Globus pallidus (tissue), 1 donor: ENCODE data around the gene PTGDS.

Source experiments
- DNase-seq: peaks from one replicate; pipeline ENCODE4 v3.0.0-alpha.2; 2015; ENCODE audit warnings: low spot score

Gene PTGDS

DNA sequence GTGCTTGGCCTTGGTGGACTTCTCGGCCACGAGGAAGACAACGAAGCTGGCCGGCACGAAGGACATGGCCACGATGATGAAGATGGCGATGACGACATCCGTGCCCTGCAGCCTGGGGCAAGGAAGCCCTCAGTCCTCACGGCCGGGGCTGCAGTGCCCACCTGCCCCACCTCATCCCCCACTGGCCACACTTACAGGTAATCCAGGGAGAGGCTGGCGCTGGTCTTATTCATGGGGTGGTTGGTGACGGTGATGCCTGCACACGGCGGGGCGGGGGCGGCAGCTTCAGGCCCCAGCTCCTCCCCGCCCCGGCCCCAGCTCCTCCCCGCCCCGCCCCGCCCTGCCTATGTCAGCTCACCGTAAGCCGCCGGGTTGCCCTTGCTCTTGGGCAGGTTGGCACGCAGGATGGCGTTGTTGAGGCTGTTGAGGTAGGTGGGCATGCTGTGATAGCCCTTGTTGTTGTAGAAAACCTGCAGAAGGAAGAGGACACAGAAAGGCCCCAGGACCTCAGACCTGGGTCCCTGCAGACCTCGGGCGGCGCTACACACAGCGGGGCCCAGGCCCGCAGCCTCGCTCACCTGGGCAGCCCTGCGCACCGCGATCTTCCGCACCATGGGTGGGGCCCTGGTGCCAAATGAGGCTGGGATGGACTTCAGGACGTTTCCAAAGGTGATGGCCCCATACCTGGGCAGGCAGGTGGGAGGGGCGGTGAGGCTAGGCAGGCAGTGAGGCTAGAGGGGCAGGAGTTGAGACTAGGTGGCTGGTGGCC is 34.8 kb downstream of the PTGDS start:
- DNase-seq: no peak

DNA sequence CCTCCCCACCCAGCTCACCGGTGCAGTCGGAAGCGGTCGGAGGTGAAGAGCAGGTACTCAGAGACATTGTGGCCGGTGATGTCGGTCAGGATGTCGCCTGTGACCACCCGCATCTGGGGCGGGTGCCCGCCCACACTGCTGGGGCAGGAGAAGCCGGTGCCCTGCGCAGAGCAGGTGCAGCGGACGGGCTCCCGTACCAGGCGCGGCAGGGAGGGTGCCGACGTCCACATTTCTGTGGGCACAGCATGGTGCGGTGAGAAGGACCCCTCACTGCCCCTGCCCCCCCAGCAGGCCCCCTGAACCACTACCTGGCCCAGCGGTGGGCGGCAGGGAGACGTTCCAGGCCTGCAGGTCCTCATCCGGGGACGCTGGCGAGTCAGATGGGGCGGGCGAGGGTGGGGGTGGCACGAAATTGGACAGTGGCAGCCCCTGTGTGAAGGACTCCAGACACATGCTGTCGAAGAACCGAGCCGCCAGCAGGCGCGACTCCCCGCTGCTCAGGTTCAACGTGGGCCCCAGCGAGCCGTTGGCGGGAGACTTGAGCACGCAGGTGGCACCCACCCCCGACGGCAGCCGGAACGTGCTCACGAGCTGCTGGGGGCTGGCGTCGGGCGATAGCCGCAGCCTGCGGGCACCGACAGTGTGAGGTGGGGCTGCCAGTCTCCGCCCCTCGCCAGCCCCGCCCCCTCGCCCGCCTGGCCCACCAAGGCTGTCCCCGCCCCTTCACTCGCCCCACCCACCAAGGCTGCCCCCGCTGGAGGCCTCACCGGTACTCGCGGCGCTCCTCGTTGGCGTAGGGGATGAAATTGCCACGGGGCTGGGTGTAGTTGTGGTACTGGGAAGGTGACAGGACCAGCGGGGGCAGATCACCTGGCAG is 35.6 kb downstream of the PTGDS start:
- DNase-seq: no peak

DNA sequence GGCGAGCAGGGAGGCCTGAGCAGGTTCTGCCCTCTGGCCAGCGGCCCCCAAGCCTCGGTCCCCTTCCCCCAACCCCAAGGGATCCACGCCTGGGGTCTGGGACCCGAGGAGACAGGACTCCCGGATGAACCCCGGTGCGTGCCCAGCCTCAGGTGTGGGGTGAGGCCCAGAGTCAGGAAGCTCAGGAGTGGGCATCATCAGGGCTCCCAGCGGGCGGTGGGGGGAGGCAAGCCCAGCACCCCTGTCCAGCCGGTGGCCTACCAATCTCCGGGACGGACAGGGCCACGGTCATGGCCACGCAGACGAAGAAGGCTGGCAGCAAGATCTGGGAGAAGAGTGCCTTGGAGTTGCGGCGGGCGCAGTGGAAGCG is 36.3 kb downstream of the PTGDS start:
- DNase-seq: no peak

DNA sequence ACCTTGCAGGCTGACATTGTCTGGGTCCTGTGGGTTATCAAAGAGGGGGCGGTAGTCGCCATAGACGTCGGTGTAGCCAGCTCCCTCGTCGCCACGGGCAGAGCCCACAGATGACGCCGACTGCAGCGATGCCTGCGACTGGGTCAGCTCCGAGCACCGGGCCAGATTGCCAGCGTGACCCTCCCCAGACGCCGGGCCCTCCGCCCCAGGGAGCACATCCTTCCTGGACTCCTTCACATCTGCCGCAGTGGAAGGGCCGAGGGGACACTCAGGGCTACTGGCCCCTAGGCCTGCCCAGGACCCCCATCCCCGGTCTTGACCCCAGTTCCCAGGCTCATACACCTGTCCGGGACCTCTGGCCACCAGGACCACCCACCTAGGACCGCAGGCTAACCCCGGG is 36.9 kb downstream of the PTGDS start:
- no peak for DNase-seq

DNA sequence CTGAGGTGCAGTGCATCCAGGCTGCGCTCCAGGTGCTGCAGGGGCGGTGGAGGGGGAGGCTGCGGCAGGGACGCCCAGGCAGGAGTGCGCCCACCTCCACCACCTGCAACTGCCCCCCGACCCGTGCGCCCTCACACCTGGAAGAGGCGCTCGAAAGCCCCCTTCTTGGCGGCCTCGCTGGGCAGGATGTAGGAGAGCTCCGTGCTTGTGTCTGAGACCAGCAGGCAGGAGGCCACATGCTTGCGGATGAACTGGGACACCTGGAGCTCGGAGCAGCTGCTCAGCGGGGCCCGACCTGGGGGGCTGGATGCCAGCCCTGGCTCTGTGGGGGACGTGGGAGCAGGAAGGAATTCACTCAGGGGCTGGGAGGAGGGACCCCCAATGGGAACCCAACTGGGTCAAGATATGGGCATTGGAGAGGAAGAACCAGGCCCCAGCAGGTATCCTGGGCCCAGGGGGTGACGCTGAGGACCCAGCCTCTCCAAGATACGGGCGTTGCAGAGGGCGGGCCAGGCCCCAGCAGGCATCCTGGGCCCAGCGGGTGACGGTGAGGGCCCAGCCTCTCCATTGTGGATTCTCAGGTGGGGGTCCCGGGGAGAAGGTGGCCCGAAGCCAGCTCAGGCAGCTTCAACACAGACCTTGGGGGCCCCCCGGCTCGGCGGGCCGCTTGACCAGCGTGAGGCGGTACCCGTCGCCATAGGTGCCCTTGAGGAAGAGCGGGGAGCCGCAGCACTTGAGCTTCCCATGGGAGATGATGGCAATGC is 37.7 kb downstream of the PTGDS start:
- no peak for DNase-seq

DNA sequence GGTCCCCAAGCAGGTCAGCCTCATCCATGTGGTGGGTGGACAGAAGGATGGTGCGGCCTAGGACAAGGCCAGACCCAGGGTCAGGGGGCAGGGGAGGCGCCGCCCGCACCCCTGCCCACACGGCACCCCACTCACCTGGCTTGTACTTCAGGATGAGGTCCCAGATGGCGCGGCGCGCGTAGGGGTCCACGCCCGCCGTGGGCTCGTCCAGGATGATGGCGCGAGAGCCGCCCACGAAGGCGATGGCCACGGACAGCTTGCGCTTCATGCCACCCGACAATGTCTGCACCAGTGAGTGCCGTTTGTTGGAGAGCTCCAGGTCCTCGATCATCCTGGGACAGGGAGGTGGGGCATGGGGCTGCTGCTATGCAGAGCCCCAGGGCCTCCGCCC is 38.2 kb downstream of the PTGDS start:
- DNase-seq: no peak

DNA sequence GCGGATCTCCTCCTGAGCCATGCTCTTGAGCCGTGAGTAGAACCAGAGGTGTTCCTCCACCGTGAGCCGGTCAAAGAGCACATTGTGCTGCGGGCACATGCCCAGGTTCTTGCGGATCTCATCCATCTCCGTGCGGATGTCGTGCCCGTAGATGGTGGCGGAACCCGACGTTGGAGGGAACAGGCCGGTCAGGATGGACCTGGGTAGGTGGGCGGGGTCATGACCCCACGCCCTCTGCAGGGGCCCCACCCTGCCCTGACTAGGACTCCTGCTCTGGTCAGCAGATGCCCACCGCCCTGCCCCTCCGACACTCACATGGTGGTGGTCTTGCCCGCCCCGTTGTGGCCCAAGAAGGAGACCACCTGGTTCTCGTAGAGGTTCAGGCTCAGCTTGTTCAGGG is 38.7 kb downstream of the PTGDS start:
- DNase-seq: no peak

DNA sequence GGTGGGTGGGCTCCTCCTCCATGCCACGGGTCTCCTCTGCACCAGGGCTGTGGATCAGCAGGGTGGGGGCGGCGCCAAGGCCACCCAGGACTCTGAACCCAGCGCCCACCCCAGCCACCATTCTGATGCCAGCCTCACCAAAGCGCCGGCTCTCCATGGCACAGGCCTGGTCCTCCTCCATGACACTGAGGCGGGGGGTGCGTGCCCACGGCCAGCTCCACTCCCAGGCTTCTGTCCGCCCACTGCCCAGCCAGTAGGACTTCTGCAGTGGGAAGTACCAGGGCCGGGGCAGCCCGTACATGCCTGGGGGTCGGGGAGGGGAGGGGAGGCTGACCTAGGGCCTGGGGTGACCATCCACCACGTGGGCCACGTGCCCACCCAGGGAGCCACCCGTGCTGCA is 39.1 kb downstream of the PTGDS start:
- DNase-seq: no peak

DNA sequence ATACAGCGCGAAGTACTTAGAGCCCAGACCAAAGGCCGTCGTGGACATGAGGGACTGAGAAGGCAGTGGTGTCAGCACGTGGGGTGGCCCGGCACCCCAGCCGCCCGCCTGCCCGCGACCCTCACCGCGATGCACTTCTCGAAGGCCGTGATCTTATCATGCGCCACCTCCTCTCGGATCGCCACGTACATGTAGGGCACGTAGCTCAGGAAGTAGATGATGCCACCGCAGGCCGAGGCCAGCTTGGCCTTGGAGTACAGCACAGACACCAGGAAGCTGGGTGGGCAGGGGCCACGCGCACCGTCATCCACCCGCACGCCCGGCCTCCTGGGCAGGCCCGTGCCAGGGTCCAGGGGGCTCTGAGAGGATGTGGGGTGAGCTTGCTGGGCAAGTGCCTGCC is 39.8 kb downstream of the PTGDS start:
- no peak for DNase-seq

DNA sequence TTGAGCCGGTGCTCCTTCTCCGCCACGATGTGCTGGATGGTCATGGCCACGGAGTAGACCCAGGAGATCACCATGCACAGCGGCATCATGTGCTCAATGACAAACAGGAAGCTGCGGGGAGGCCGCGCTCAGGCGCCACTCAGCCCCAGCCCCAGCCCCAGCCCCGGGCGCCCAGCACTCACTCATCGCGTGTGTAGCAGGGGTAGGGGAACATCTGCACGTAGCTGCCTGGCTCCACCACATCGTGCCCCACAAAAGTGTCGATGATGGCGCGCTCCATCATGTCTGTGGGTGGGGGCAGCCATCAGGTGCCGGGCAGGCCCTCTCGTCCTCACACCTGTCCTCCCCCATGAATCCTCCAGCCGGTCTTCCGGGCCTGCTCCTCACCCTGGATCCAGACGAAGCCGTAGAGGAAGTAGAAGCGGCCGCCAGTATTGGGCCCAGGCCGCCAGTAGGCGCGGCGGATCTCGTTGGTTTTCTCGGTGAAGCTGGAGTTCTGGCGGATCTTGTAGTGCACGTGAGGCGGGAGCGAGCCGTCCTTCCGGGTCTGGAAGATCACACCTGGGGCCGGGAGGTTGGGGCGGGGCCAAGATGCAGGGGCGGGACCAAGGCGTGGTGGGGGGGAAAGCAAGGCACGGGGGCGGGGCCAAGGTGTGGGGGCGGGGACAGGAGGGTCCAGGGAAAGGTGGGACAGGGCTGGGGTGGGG is 40.6 kb downstream of the PTGDS start:
- no peak for DNase-seq

DNA sequence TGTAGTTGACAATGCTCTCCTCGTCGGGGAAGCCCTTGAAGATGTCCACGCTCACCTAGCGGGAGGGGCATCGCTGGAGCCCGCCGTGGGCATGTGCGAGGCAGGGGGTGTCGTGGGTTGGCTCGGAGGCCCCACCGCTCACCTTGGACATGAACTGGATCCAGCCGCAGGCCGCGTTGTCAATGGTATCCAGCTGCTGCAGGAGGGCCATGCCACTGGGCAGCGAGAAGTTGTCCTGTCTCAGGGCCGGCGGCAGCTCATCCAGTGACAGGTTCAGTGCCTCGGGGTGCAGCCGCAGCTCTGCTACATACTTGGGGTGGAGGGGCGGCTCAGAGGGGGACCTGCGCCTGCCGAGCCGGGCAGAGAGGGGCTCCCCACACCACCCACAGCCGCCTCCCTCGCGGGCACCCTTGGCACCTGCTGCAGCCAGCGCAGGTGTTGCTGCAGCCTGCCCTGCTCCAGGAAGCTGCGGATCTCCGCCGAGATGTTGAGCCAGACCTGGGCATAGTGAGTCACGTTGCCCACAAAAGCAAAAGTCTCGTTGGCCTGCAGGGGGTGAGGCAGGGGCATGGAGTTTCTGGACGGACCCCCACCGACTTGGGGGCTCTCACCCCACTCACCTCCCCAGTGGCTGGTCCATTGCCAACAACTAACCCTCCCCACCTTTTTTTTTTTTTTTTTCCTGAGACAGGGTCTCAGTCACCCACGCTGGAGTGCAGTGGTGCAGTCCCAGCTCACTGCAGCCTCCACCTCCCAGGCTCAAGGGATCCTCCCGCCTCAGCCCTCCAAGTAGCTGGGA is 41.7 kb downstream of the PTGDS start:
- DNase-seq: no peak

DNA sequence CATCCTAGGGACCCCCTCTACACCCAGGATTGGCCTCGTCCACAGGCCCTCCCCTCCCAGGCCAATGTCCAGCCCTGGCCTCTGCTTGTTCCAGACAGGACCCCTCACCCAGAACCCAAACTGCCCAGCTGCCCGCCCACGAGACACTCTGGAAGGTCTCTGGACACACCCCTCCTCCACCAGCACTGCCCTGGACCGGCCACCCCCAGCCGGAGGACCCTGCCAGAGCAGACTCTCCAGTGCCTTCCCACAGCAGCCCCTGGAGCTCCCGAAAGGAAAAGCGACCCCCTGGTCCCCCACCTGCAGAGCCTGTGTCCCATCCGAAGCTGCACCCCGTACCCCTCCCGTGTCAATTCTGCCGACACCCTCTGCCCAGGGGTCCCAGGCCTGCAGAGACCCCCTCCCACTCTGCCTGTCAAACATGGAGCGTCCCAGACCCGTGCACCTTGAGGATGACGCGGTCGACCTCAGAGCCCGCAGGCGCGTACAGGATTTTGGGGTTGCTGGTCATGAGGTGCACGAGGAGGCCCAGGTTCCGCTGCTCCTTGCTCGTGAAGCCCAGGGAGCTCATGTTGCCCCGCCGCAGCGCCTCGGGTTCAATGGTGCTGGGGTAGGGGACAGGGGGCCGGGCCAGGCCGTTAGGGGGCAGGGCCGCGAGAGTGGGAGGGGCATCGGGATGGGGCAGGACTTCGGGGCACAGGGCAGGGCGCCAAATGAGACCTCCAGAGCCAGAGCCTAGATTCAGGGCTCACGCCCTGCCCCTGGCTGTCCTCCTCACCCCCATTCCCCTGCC is 42.8 kb downstream of the PTGDS start:
- no peak for DNase-seq

DNA sequence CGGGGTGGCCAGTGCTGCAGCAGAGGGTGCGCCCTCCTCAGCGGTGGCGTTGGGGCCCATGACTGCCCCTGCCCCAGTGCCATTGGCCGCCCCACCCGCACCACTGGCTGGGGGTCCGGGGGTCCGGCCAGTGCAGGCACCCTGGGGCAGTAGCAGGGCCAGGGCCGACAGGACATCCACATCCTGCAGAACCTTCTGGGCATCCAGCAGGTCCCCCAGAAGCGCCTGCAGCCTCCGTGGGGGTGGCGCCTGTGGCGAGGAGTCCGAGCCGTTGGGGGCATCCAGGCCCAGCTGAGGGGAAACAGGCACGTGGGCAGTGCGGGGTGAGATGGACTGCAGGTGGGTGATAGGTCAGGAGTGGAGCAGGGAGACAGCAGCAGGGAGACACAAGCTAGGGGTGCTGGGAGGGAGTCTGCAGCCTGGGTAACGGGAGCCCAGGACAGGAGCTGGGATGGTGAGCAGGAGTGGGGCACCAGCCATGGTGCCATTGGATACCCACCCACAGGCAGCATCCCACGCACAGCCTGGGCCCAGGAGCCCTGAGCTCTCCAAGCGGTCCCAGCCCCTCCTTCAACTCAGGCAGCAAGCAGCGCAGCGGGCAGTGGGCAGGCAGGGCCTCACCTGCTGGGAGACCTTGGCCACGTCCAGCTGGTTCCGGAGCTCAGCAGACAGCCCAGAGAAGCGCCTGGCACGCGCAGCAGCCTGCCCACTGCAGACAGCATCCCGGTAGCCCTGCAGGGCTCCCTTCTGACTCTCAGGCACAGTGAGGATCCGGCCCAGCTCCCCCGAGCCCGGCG is 43.7 kb downstream of the PTGDS start:
- no peak for DNase-seq

DNA sequence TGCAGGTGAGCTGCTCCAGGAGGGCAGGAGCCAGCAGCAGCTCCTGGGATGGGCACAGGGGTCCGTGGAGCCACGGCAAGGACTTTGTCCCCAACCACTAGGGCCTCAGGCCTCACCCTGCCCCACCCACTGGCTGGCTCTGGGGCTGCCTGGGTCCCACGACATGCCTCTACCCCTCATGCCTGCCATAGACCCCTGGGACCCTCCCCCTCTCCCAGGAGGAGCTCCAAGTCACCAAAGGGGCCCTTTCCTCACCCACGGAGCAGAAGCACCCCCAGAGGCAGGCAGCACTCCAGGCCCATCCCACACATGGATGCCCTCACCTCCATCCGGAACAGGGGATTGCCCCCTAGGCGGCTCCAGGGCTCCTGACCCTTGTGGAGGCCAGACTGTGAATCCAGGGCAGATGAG is 44.3 kb downstream of the PTGDS start:
- DNase-seq: no peak

DNA sequence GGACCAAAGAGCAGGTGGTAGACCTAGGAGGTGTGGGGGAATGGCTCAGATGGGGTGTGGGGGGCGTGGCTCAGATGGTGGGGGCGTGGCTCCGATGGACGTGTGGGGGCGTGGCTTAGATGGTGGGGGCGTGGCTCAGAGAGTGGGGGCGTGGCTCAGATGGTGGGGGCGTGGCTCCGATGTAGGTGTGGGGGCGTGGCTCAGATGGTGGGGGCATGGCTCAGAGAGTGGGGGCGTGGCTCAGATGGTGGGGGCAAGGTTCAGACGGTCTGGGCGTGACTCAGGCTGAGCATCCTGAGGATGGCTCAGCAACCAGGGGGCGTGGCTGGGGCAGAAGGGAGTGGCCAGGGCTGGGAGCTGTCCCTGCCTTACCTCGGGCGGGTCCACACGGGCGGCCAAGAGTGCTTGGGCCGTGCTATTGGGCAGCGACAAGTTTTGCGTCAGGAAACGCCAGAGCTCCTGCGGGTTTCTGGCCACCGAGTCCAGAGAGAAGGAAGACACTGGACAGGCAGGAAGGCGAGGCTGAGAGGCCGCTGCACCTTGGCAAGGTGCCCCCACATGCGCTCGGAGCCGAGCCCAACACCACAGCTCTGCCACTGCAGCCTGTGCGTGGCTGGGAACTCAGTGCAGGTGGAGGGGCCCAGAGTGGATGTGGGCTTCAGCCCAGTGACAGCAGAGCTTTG is 44.8 kb downstream of the PTGDS start:
- peak; percentile 97 for DNase-seq

DNA sequence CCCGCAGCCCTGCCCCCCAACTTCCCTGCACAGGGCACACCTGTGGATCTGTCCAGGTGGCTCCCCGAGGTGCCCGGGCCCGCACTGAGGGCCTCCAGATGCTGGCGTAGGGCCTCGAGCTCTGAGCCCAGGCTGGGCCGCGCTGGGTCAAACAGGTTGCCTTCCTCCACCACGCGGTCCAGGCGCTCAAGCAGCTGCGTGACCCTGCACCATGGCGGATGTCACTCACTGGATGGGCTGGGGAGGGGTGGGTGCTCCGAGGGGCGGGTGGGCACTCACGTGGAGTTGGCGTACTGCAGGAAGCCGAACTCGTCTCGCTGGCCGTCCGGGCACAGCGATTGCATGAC is 45.3 kb downstream of the PTGDS start:
- no peak for DNase-seq

DNA sequence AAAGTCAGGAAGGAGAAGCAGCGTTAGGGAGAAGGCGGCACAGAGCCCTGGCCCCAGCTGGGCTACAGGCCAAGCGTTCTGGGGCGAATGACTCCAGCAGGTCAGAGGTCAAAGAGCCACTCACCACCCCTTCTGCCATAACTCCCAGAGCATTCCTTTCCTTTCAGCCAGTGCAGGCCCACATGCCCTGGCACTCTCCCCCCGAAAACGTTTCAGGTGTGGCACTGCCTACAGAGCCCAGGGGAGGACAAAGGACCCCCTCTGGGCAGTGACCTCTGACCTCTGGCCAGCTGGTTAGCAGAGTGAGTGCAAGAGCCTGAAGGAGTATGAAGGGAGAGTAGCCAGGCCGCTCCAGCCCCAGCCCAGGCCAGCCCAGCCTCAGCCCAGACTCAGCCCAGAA is 45.9 kb downstream of the PTGDS start:
- DNase-seq: no peak

DNA sequence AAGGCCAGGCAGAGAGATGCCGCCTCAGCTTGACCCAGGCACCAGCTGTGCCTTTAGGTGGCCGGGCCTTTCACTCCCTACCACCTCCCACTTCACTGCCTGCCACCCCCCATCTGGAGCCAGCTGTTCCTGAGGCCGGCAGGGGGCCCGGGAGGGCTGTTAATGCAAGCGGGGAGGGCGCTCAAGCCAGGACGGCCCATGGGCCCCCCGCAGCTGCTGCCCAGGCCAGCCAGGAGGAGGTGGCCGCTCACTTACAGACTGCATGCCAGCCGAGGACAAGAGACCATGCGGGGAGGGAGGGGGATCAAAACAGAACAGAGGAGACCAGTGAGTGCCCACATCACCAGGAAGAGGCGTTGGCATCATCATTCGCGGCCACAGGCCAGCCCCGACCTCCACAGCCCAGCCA is 46.3 kb downstream of the PTGDS start:
- DNase-seq: peak; percentile 80

DNA sequence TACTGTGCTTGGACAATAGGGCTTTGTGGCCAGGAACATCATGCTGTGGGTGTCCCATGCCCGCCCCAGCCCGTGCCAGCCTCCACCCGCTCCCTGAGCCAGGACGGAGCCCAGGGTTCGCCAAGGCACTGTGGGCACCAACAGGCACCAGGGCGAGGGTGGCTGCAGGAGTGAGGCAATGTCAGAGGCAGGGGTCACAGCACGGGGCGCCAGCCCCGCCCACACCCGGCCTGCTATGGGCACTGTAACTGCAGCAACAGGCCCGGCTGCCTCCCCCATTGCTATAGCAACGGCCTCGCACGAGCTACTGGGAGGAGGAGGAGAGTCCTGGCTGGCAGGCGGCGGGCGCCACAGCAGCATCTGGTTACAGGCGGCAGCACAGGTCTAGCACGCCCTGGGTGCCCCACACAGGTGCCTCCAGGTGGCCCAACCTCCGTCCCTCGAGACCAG is 48.2 kb downstream of the PTGDS start:
- peak; percentile 99 for DNase-seq
